Brain microvascular endothelial cell (primary cell): Measurements from ENCODE around the gene DDIT4.

ENCODE experiments used
- DNase-seq: peaks from one replicate; pipeline ENCODE4 v3.0.0-alpha.2; 2020
- H3K27ac ChIP-seq: fragments of 250-450 bp; sonication (Bioruptor Pico); 2 replicates; pipeline ENCODE4 v1.5.1; 2020; ENCODE audit warnings: mild to moderate bottlenecking, moderate library complexity
- H3K27me3 ChIP-seq: fragments of 250-450 bp; sonication (Bioruptor Pico); replicated peaks from 2 replicates; pipeline ENCODE4 v1.5.1; 2020; ENCODE audit warnings: mild to moderate bottlenecking
- H3K36me3 ChIP-seq: fragments of 250-450 bp; sonication (Bioruptor Pico); replicated peaks from 2 replicates; pipeline ENCODE4 v1.5.1; 2020; ENCODE audit warnings: mild to moderate bottlenecking
- H3K4me3 ChIP-seq: 2 replicates; pipeline ENCODE4 v1.5.1; 2011; ENCODE audit warnings: low read depth, mild to moderate bottlenecking, control low read depth, low read length, moderate library complexity
- CTCF ChIP-seq: IDR thresholded peaks from 2 replicates; pipeline ENCODE4 v1.5.1; 2011; ENCODE audit warnings: low read depth, mild to moderate bottlenecking, moderate library complexity, low read length, control low read depth, inconsistent platforms; ENCODE audit errors: missing control alignments
- in situ Hi-C: cut with HindIII; loops from 2 replicates; pipeline ENCODE4 v1.10.0; 2017; ENCODE audit warnings: low sequenced_read_pairs, low pct_ligation_motif_present

DDIT4 gene

DNA sequence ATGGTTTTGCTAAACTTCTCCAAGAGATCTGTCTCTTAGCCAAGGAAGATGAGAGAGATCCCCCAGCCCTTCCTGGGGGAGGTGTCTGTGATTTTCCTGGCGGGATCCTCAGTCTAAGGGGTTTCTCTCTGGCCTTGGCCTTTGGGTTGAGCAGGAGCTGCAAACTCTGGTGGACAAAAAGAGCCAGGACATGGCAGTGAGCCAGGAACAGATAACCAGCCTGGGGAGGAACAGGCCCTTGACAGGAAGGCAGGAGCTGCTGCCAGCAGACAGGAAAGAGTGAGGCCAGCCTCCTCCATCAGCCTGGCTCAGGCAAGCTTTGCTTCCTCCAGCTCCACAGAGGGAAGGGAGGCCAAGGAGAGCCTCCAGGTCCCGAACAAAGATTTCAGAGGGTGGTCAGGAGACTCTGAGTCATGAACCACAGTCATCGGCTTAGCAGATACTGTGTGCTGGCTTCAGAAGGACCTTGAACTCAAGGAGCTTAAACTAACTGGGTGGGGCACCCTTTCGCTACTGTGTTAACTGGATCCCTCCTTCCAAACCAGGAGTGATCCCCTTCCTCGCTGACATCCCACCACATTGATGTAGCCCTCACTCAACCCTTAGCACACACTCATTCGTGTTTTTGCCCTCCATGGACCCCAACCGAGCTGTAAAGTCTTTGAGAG, 34.7 kb downstream of the DDIT4 start:
- H3K27me3 ChIP-seq: no peaks in the 10 kb centered on the region
- TF ChIP-seq CTCF: no peak
- H3K27ac ChIP-seq: peak overlapping the region; percentile 86
- peak; percentile 84 for DNase-seq
- no peak overlapping the region for H3K4me3 ChIP-seq
- in situ Hi-C loops: no loop called here
- H3K36me3 ChIP-seq: no peaks in the 10 kb centered on the region

GRCh38 chr10:72309290-72310240, 35.8 kb downstream of the DDIT4 start:
- H3K36me3 ChIP-seq: no peaks in the 10 kb centered on the region
- H3K27me3 ChIP-seq: no peaks in the 10 kb centered on the region
- no peak for DNase-seq
- H3K27ac ChIP-seq: peak overlapping the region; percentile 86
- in situ Hi-C loops: no loop called here
- H3K4me3 ChIP-seq: no peak overlapping the region
- TF ChIP-seq CTCF: no peak

- no peak overlapping the region for H3K27ac ChIP-seq
- in situ Hi-C loops: no loop called here
- no peak overlapping the region for H3K4me3 ChIP-seq
- H3K36me3 ChIP-seq: no peaks in the 10 kb centered on the region
- TF ChIP-seq CTCF: no peak
- DNase-seq: no peak
- no peaks in the 10 kb centered on the region for H3K27me3 ChIP-seq
Observed at GRCh38 chr10:72310241-72310633, 36.5 kb downstream of the DDIT4 start.

DNA sequence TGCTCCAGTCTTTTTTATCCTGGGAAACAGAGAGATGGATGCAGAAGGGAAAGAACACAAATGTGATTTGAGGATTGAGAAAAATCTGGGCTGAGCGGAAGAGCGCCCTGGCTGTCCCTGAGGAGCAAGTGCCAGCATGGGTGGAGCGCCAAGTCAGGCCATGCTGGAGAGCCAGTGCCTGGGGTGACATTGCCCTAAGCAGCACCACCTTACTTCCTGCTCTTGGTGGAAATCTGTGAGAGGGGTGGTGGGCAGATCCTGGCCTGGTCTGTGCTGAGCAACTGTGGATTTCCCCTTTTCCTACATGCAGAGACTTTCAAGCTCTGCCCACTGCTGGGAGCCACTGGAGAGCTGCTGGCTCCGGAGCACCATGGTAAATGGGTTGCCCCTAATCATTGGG, 36.9 kb downstream of the DDIT4 start:
- H3K4me3 ChIP-seq: no peak overlapping the region
- no peak for DNase-seq
- no peak overlapping the region for H3K27ac ChIP-seq
- in situ Hi-C loops: no loop called here
- no peaks in the 10 kb centered on the region for H3K27me3 ChIP-seq
- no peaks in the 10 kb centered on the region for H3K36me3 ChIP-seq
- no peak for TF ChIP-seq CTCF

GRCh38 chr10:72311667-72312066, 37.9 kb downstream of the DDIT4 start:
- no peak overlapping the region for H3K27ac ChIP-seq
- no peaks in the 10 kb centered on the region for H3K36me3 ChIP-seq
- no peak for TF ChIP-seq CTCF
- in situ Hi-C loops: no loop called here
- no peak overlapping the region for H3K4me3 ChIP-seq
- DNase-seq: no peak
- no peaks in the 10 kb centered on the region for H3K27me3 ChIP-seq
